ENCODE measurements around the gene OR5I1.
A peak's percentile ranks its signal among the peaks of the same experiment; 100 is the strongest.
"Not testable (repeated sequence)": the region's sequence is repeated elsewhere in the genome, so short reads cannot be mapped to it uniquely, and the experiment has no call there.

The OR5I1 gene

GRCh38 chr11:55936300-55936699 lies at the start of gene OR5I1:
TSS of gene OR5I1 (minus strand) at chr11:55936400. CDS start at chr11:55936400, 0 bp downstream.
- DNase-seq (ENCODE audit: low read depth), result no peak

GRCh38 chr11:55970935-55971334 lies 34.7 kb upstream of the OR5I1 start:
- no peak for DNase-seq (ENCODE audit: low read depth)

- DNase-seq (ENCODE audit: low read depth), result no peak
These were observed 33.6 kb upstream of the OR5I1 start, which contains the start of gene OR10AG1 for GRCh38 chr11:55969845-55970244. TSS of gene OR10AG1 (minus strand) at chr11:55969945. CDS start at chr11:55969907, 38 bp downstream.

GRCh38 chr11:55967914-55968313 lies 31.7 kb upstream of the OR5I1 start:
- DNase-seq (ENCODE audit: low read depth), result peak; percentile 24

GRCh38 chr11:55966391-55966790 lies 30.2 kb upstream of the OR5I1 start:
- DNase-seq (ENCODE audit: low read depth), result no peak

GRCh38 chr11:55956521-55956920 lies 20.3 kb upstream of the OR5I1 start:
- no peak for DNase-seq (ENCODE audit: low read depth)

- DNase-seq (ENCODE audit: low read depth), result no peak
These were observed 13.1 kb upstream of the OR5I1 start for GRCh38 chr11:55949330-55949729.

- no peak for DNase-seq (ENCODE audit: low read depth)
These were observed 6.7 kb upstream of the OR5I1 start for GRCh38 chr11:55942785-55943392.

GRCh38 chr11:55920537-55920936 lies 15.7 kb downstream of the OR5I1 start:
- DNase-seq (ENCODE audit: low read depth), result no peak

GRCh38 chr11:55914482-55914881 lies 21.7 kb downstream of the OR5I1 start, which contains the start of gene OR5W2:
TSS of gene OR5W2 (minus strand) at chr11:55914582. CDS start at chr11:55914582, 0 bp downstream.
- no peak for DNase-seq (ENCODE audit: low read depth)

GRCh38 chr11:55902308-55902707 lies 33.9 kb downstream of the OR5I1 start:
- no peak for DNase-seq (ENCODE audit: low read depth)

GRCh38 chr11:55895216-55895615 lies 41.0 kb downstream of the OR5I1 start:
- no peak for DNase-seq (ENCODE audit: low read depth)

GRCh38 chr11:55885481-55885880 lies 50.7 kb downstream of the OR5I1 start:
- not testable (repeated sequence) for DNase-seq (ENCODE audit: low read depth)
